Glutamatergic neuron (in vitro differentiated cells): ENCODE results near the gene XRCC4. TPM values are rescaled to one million over a fixed set of nuclear protein-coding genes. Genes with fewer than 3 reads are reported as not detected.

Experiments used
- DNase-seq: peaks from one replicate; pipeline ENCODE4 v3.0.0; 2022
- H3K27ac Mint-ChIP-seq: one replicate; pipeline ENCODE4 v1.8.0; 2020; ENCODE audit warnings: mild to moderate bottlenecking, mixed read lengths, inconsistent platforms; ENCODE audit not compliant: unreplicated experiment
- H3K27me3 Mint-ChIP-seq: one replicate; pipeline ENCODE4 v1.8.0; 2020; ENCODE audit warnings: mild to moderate bottlenecking, moderate library complexity, mixed read lengths, inconsistent platforms; ENCODE audit not compliant: unreplicated experiment
- H3K36me3 Mint-ChIP-seq: one replicate; pipeline ENCODE4 v1.8.0; 2020; ENCODE audit warnings: mild to moderate bottlenecking, mixed read lengths, inconsistent platforms; ENCODE audit not compliant: unreplicated experiment
- H3K4me1 Mint-ChIP-seq: one replicate; pipeline ENCODE4 v1.8.0; 2020; ENCODE audit warnings: mild to moderate bottlenecking, low read depth, mixed read lengths, inconsistent platforms; ENCODE audit not compliant: unreplicated experiment
- H3K4me3 Mint-ChIP-seq: one replicate; pipeline ENCODE4 v1.8.0; 2020; ENCODE audit warnings: mild to moderate bottlenecking, mixed read lengths, inconsistent platforms; ENCODE audit not compliant: unreplicated experiment
- H3K9me3 Mint-ChIP-seq: one replicate; pipeline ENCODE4 v1.8.0; 2020; ENCODE audit warnings: mild to moderate bottlenecking, moderate library complexity, mixed read lengths, inconsistent platforms; ENCODE audit not compliant: unreplicated experiment
- CTCF ChIP-seq: fragments of 200-600 bp; sonication (generic); IDR thresholded peaks from one replicate; pipeline ENCODE4 v1.5.0; 2021; ENCODE audit not compliant: partially characterized antibody, unreplicated experiment
- total RNA-seq: library from RNA; stranded (reverse); fragmentation: NEBNext Ultra II Directional; extraction: Animal tissue kit (Norgen Biotek cat#: 25700); gene quantifications from one replicate; pipeline ENCODE4 v1.2.1, GENCODE V29; 2021; ENCODE audit not compliant: unreplicated experiment

The XRCC4 gene
- total RNA-seq, 1 donor from 2014 or later, result 5.9 TPM

GRCh38 chr5:83368319-83368718 is 291.0 kb downstream of the XRCC4 start:
- no peak overlapping the region for H3K4me3 Mint-ChIP-seq
- H3K27me3 Mint-ChIP-seq, result peaks cover 2% of the 10 kb centered on the region
- peaks cover 5% of the 10 kb centered on the region for H3K36me3 Mint-ChIP-seq
- no peak for DNase-seq
- peaks cover 2% of the 10 kb centered on the region for H3K4me1 Mint-ChIP-seq
- H3K9me3 Mint-ChIP-seq, result peaks cover 2% of the 10 kb centered on the region
- H3K27ac Mint-ChIP-seq, result no peak overlapping the region
- TF ChIP-seq CTCF, result no peak

DNA sequence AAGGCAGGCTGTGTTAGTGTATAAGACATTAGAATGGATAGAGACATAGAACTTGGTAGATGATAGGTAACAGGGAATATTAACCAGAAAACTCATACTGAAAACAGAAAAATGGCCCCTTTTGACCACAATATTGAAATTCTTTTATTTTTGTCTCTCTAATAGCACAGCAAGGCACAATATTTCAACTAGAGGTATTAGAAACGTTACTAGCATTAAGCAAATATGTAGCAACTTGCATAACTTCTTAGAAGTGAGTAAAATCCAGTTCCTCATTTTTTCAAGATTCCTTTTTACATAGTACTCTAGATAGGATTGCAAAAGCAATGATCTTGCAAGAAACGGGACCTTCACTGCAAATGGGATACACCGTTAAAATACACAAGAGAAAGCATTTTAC is 291.5 kb downstream of the XRCC4 start:
- Mint-ChIP-seq H3K9me3 (peaks cover 2% of the 10 kb centered on the region), H3K4me3 (no peak overlapping the region), H3K27ac (no peak overlapping the region), H3K27me3 (peaks cover 2% of the 10 kb centered on the region), H3K4me1 (peaks cover 2% of the 10 kb centered on the region), H3K36me3 (peaks cover 5% of the 10 kb centered on the region)
- TF ChIP-seq CTCF, result no peak
- no peak for DNase-seq

- peaks cover 2% of the 10 kb centered on the region for H3K4me1 Mint-ChIP-seq
- H3K36me3 Mint-ChIP-seq, result peaks cover 5% of the 10 kb centered on the region
- H3K27me3 Mint-ChIP-seq, result peaks cover 2% of the 10 kb centered on the region
- TF ChIP-seq CTCF, result no peak
- no peak for DNase-seq
- no peak overlapping the region for H3K27ac Mint-ChIP-seq
- no peak overlapping the region for H3K4me3 Mint-ChIP-seq
- H3K9me3 Mint-ChIP-seq, result peaks cover 3% of the 10 kb centered on the region
Observed at GRCh38 chr5:83370957-83371356, 293.6 kb downstream of the XRCC4 start.

- no peak for TF ChIP-seq CTCF
- peaks cover 3% of the 10 kb centered on the region for H3K36me3 Mint-ChIP-seq
Observed at GRCh38 chr5:83371726-83372125, 294.4 kb downstream of the XRCC4 start.

GRCh38 chr5:83374547-83374946 is 297.2 kb downstream of the XRCC4 start:
- TF ChIP-seq CTCF, result no peak
- no peak overlapping the region for H3K4me3 Mint-ChIP-seq
- no peaks in the 10 kb centered on the region for H3K36me3 Mint-ChIP-seq
- H3K27me3 Mint-ChIP-seq, result peaks cover 2% of the 10 kb centered on the region
- peaks cover 1% of the 10 kb centered on the region for H3K9me3 Mint-ChIP-seq
- no peak for DNase-seq
- H3K4me1 Mint-ChIP-seq, result no peaks in the 10 kb centered on the region
- H3K27ac Mint-ChIP-seq, result no peak overlapping the region

More at GRCh38 chr5:83371726-83372125, 294.4 kb downstream of the XRCC4 start:
- Mint-ChIP-seq H3K9me3 (peaks cover 3% of the 10 kb centered on the region), H3K4me1 (peaks cover 2% of the 10 kb centered on the region), H3K27ac (no peak overlapping the region), H3K27me3 (peaks cover 2% of the 10 kb centered on the region), H3K4me3 (no peak overlapping the region)
- DNase-seq, result no peak
